Hematopoietic multipotent progenitor cell (in vitro differentiated cells): ENCODE results near the gene WNK1. TPM values are rescaled to one million over a fixed set of nuclear protein-coding genes. Genes with fewer than 3 reads are reported as not detected.
"Not testable (repeated sequence)": the region's sequence is repeated elsewhere in the genome, so short reads cannot be mapped to it uniquely, and the experiment has no call there.

Experiments
- DNase-seq, 3 donors: peaks; one replicate each; pipeline ENCODE4 v3.0.0-alpha.2; 2011 to 2015; ENCODE audit warnings: low read depth in 2 of 3, low spot score in 2 of 3
- total RNA-seq: library from RNA; depleted of rRNA; stranded (reverse); fragments of >200 nt; gene quantifications from one replicate; pipeline ENCODE4 v1.2.3, GENCODE V29; 2012

The WNK1 gene
- total RNA-seq, 1 donor = 134 TPM

DNA sequence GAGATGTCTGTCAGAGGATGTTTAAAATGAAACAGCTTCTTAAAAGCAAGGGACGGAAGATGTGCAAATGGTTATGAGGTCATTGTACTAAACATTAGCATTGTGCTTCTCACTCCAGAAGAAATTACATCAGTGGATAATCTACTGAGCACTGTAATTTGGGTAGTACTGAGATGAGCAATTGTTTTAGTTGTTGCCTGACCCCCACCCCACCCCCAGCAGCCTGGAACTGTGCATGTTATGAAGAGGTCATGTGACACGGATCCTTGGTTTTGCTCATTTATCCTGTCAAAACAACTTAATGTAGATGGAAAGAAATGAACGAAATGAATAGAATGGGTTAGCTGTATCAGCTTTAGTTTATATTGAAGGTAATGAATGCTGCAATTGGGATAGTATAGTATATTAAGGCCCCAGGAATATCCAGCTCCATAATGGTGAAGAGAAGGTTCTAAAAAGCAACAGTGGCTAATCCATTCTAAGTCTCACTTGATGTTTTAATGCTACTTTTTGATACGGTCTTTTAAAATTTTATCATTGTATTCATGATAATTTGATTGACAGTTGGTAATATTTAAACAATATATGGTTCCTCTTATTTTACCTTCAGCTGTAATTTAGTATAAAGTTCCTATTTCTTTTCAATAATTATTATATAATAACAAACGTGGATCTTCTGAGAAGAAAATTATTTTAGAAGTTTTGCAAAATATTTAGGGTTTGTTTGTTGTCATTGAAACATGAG, 58.5 kb downstream of the WNK1 start:
- no peak for DNase-seq

DNA sequence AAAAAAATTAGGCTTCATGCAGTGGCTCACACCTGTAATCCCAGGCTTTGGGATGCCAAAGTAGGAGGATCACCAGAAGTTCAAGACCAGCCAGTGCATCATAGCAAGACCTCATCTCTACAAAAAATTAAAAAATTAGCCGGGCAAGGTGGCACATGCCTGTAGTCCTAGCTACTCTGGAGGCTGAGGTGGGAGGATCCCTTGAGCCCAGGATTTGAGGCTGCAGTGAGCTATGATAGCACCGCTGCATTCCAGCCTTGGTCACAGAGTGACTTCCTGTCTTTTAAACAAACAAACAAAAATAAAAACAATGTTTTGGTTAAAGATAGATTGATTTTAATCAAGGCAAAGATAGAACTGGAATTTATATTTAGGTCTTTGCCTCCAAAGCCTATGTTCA, 60.6 kb downstream of the WNK1 start:
- DNase-seq = no peak

DNA sequence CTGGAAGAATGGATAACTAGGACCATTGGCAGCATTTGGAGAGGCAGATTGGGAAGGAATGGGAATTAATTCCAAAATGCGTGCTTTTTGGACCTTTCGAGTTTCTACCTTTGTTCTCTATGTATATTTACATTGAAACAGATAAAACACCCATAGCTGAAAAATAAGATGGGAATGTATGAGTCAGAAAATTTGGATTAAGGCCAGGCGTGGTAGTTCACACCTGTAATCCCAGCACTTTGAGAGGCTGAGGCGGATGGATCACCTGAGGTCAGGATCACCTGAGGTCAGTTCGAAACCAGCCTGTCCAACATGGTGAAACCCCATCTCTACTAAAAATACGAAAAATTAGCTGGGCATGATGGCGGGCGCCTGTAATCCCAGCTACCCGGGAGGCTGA, 65.1 kb downstream of the WNK1 start:
- not testable (repeated sequence) for DNase-seq

DNA sequence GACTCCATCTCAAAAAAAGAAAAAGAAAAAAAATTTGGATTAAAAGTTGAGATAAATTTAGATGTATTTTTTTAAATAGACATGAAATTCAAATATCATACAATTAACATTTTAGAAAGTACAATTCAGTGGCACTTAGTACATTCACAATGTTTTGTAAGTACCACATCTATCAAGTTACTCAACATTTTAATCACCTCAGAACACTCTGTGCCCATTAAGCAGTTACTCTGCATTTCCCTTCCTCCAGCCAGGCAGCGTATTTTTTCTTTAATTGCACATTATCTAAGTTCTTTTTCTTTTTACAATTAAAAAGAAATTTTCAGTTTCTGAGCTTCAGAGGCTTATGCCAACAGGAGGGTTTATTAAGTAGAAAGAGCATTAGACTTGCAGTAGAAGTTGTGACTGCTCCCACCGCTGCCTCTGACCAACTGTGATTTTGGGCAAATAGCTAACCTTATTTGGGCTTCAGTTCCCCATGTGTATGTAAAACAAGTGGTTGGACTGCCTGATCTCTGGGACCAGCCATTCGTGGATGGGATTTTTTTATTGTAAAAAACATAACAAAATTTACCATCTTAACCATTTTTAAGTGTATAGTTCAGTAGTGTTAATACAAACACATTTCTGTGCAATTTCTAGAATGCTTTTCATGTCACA, 65.7 kb downstream of the WNK1 start:
- no peak for DNase-seq

DNA sequence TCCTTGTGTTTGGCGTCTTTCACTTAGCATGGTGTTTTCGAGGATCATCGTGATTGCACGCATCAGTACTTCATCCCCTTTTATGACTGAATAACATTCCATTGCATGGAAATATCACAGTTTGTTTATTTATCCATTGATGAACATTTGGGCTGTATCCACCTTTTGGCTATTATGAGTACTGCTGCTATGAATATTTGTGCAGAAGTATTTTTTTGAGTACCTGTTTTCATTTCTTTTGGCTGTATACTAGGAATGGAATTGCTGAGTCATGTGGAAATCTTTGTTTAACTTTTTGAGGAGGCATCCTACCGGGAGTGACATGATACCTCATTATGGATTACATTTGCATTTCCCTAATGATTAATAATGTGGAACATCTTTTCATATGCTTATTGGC, 66.4 kb downstream of the WNK1 start:
- DNase-seq = no peak

DNA sequence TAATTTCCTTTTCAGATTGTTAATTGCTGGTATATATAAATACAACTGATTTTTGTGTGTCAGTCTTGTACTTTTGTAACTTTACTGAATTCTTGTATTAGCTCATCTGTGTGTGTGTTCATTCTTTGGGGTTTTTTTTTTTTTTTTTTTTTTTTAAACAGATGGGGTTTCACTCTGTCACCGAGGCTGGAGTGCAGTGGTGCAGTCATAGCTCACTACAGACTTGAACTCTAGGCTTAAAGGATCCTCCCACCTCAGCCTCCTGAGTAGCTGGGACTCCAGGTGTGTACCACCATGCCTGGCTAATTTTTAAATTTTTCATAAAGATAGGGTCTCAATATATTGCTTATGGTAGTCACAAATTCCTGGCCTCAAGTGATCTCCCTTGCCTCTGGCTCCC, 68.0 kb downstream of the WNK1 start:
- no peak for DNase-seq

DNA sequence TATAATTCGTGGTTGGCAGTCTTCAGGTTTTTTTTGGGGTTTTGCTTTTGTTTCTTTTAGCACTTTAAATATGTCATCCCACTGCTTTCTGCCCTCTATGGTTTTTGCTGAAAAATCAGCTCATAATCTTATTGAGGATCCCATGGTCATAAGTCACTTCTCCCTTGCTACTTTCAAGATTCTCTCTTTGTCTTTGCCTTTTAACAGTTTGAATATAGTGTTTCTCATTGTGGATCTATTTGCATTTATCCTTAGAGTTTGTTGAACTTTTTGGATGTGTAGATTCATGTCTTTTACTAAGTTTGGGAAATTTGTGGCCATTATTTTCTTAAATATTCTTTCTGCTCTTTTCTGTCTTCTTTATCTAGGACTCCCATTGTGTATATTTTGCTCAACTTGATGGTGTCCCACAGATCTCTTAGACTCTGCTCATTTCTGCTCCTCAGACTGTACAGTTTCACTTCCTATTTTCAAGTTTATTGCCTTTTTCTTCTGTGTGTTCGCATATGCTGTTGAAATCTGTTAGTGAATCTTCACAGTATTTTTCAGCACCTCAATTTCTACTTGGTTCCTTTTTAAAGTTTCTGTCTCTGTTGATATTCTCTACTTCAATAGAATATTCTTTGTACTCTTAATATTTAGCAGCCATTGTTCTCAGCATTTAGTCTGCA, 70.8 kb downstream of the WNK1 start:
- peak in 1 of 3 donors; percentile 9 for DNase-seq

DNA sequence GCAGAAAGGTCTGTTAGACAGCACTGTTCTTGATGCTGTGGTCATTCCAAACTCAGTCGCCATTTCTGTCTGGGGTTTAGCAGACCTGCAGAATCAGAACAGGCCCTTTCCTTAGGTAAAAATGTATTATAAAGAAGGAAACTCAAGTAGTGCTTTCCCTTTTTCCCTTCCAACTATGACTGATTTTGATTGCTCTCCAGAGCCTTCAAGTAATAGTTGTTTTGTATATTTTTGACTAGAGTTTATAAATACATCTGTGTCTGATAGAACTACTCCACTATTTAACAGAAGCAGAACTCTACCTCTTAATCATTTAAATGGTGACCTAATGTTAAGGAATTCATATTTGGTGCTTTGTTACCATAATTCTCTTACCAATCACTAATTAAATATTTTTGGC, 74.0 kb downstream of the WNK1 start:
- no peak for DNase-seq

DNA sequence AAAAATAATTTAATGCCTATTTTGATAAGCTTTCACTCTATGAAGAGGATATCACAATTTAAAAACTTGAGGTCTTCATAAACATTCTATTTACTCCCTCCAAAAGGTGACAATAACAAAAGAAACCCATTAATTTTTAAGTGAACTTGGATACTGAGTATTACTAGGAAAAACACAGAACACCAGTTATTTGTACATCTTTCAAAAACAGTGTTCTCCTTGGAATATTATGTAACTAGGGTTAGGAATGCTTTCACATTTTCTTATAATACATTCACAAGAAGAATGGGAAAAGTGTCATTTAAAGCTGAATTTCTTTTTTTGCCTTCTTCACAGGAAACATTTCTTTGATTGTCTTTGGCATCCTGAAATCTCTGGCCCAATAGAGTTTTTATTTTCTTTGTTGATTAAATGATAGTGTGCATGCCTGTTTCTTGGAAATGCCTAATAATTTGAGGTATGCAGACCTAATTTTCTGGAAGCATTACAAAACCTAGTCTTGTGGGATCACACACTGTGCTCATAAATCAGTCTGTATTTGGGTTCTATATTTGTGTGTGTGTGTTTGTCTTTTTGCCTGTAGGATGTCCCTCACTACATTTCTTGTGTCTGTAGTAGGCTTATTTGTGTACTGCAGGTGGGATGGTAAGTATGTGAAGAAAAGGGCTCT, 76.5 kb downstream of the WNK1 start:
- DNase-seq = no peak

DNA sequence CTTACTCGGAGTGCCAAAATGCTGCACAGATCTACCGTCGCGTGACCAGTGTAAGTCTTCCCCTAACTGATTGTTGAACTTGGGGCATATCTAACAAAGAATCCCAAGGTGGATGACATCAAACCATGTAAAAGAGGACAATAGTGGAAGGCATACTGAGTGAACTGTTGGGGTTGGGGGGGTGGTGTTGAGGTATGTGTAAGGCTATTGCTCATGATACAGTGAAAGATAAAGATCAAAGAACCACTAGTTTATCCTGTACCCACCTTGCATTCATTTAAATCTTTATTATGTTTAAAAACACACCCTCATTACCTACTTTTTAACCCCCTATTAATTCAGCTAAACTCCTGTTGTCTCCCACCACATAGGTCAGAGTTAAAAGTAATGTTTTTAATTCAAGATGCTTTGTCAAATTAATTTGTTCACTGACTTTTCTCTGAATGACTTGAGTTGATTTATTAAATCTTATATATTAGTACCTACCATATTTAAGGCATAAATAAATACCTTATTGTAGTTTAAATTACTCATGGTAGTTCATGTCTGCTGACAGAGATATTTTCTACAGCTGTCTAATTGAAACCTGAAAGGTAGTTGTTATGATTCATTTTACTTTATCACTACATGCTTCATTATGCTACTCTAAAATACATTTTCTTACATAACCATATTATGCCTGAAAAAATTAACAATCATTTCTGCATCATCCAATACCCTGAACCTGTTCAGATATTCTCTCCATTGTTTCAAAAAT, 77.9 kb downstream of the WNK1 start:
- no peak for DNase-seq

DNA sequence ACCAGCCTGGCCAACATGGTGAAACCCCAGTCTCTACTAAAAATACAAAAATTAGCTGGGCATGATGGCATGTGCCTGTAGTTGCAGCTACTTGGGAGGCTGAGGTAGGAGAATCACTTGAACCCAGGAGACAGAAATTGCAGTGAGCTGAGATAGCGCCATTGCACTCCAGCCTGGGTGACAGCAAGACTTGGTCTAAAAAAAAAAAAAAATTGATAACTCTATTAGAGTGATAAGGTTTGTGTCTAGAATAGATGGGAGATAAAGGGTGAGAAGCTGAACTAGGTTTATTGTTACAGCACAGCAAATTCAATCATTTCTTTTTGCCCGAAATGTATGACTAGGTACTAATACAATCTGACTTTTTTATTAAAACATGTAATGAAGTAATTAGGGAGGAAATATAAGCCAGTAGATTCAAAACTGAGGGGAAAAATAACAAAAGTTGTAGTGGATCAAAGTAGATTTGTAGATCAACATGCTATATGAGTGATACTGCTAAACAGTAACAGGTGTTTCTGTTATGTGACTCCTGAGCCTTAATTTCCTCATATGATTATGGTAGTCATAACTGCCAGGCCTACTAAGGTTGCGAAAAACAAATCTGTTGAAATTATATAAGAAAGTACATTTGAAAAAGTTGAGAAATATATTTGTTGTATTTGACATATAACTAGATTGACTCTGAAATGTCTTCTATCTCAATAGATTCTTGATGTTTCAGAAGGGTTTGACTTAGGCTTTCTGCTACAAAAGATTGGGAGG, 83.6 kb downstream of the WNK1 start:
- DNase-seq = no peak

DNA sequence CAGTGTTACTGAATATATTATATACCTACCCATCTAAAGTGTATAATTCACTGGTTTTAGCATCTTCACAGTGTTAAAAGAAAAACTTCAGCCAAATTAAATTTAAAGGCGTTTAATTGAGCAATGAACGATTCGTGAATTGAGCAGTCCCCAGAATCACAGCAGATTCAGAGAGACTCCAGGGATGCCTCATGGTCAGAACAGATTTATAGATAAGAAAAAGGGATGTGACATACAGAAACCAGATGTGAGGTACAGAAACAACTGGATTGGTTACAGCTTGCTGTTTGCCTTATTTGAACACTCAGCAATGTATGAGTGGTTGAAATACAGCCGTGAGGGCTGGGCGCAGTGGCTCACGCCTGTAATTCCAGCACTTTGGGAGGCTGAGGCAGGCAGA, 84.6 kb downstream of the WNK1 start:
- peak in 1 of 3 donors; percentile 5 for DNase-seq

DNA sequence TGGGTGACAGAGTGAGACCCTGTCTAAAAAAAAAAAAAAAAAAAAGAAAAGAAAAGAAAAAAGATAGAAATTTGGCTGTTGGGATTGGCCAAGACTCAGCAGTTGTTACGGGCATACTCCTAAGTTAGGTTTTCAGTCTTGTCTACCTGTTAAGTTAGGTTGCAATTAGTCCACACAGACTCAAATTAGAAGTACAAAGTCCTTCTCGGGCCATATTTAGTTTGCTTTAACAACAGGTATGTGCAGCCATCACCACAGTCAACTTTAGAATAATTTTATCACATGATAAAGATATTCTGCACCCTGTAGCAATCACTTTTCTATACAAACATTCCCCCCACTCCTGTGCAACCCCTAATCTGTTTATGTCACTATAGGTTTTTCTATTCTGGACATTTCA, 85.2 kb downstream of the WNK1 start:
- DNase-seq = no peak

DNA sequence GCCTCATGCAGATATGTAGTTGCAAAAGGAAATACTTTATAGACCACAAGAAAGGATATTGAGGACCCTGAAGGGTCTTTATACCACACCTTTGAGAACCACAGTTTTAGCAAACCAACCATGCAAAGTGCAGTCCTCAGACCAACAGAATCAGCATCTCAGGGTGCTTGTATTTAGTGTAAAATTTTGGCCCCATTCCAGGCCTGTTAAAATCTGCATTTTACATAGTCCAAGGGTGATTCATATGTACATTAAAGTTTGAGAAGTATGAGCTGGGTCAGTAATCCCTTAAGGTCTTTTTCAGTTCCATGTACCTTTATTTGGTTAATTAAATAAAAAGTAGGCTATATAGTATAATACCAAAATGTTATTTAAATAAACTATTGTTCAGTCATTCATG, 91.2 kb downstream of the WNK1 start:
- no peak for DNase-seq

DNA sequence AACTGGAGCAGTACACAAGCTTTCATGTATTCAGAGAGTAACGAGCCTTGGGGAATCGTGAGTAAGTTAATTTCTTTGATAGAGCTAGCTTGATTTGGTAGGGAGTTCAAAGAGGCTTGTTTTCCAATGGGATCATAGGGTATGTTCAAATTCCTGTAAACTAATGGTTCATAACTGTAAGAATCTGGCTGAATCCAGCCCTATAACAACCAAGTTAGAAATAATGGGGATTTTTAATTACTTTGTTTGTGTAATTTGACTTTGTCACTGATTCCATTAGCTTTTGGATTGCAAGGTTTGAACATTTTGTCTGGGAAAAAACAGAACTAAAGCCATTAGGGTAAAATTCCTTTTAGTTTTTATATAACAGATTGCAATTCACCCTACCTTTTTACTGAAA, 94.0 kb downstream of the WNK1 start:
- DNase-seq = no peak

DNA sequence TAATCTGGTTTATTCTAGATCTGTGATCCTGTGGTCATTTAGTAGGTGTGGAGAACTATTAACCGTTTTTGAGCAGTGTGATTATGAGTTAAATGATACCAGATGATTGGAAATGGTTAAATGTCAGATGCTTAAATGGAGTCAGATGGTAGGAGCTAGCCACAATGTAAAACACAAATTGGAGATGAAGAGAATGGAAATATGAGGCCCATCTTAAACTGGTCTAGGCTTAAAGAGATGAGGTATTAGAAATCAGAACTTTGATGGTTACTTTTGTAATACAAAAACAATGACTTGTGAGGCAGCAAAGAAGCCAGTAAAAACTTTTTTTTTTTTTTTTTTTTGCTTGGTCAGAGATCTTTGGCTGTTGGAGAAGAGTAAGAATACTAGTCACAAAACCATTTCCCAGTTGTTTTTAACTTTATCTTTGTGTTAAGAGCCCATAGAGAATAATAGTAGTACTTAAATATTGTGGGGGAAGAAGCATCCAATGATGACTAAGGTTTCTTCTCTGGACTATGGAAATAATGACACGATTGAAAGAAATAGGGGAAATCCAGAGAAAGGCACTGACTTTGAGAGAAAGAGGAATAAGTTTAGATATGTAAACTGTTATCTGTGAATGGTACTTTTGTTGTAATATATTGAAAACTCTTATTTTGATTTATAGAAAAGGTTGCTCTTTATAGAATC, 95.9 kb downstream of the WNK1 start:
- peak in 2 of 3 donors; percentile 23 to 36 for DNase-seq

DNA sequence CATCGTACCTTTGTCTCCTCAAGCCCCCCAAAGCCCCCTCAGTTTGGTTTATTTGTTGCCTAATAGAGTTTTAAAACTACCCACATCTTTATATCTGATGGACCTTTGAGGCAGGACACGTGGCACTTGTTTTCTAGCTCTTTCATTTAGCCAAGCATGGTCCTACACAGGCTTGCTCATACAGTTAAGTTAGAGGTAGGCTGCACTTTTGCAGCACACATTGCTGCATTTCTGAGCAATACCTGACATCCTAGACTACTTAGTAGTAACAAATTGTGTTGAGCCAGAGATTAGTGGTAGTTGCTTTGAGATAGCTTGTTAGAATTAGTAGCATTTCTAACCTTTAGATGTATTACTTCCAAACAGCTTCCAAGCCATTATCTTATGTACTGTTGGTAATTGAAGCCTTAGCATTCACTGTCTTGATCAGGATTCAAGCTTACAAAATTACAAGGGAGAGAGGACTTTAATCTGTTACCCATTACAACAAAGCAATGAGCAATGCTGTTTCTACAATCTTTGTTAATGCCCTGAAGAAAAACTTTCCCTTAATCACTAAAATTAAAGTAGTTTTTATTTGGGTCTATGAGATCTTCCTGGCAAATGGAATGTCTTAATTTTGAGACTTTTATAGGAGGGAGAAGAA, 96.6 kb downstream of the WNK1 start:
- DNase-seq = no peak

DNA sequence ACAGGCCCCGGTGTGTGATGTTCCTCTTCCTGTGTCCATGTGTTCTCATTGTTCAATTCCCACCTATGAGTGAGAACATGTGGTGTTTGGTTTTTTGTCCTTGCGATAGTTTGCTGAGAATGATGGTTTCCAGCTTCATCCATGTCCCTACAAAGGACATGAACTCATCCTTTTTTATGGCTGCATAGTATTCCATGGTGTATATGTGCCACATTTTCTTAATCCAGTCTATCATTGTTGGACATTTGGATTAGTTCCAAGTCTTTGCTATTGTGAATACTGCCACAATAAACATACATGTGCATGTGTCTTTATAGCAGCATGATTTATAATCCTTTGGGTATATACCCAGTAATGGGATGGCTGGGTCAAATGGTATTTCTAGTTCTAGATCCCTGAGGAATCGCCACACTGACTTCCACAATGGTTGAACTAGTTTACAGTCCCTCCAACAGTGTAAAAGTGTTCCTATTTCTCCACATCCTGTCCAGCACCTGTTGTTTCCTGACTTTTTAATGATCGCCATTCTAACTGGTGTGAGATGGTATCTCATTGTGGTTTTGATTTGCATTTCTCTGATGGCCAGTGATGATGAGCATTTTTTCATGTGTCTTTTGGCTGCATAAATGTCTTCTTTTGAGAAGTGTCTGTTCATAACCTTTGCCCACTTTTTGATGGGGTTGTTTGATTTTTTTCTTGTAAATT, 97.5 kb downstream of the WNK1 start:
- DNase-seq = not testable (repeated sequence)
